ENCODE data around the gene FECH.
"Not testable (repeated sequence)": the region's sequence is repeated elsewhere in the genome, so short reads cannot be mapped to it uniquely, and the experiment has no call there.

Gene FECH

GRCh38 chr18:57527556-57528229, 58.8 kb downstream of the FECH start:
- DNase-seq = no peak

- DNase-seq = peak; percentile 35
These were observed 63.1 kb downstream of the FECH start for GRCh38 chr18:57523171-57523956.

- not testable (repeated sequence) for DNase-seq
These were observed 64.2 kb downstream of the FECH start for GRCh38 chr18:57522348-57522747.

- DNase-seq = no peak
These were observed 66.7 kb downstream of the FECH start for GRCh38 chr18:57519668-57520424.

GRCh38 chr18:57518533-57518932, 68.0 kb downstream of the FECH start:
- DNase-seq = no peak

- DNase-seq = no peak
These were observed 70.4 kb downstream of the FECH start for GRCh38 chr18:57516056-57516455.

- DNase-seq = no peak
These were observed 81.3 kb downstream of the FECH start for GRCh38 chr18:57505231-57505630.

GRCh38 chr18:57502624-57503023, 83.9 kb downstream of the FECH start:
- DNase-seq = no peak

- DNase-seq = no peak
These were observed 87.7 kb downstream of the FECH start for GRCh38 chr18:57498682-57499256.

All from eye (tissue), 1 donor.